SK-MEL-5 (cell line): ENCODE results near the gene DDX31. TPM values are rescaled to one million over a fixed set of nuclear protein-coding genes. Genes with fewer than 3 reads are reported as not detected.

Experiments
- DNase-seq: peaks from one replicate; pipeline ENCODE4 v3.0.0-alpha.2; 2016; ENCODE audit warnings: low read depth, low spot score
- in situ Hi-C: cut with HindIII; loops from 2 replicates; pipeline ENCODE4 v1.10.0; 2016; ENCODE audit warnings: low sequenced_read_pairs, high pct_unique_total_duplicates, low pct_unique_long_range_greater_than_20kb
- total RNA-seq: library from RNA; depleted of rRNA; stranded (reverse); fragments of >200 nt; shearing (Covaris generic); gene quantifications from 2 replicates; pipeline ENCODE4 v1.2.3, GENCODE V29; 2014

DDX31 gene
- total RNA-seq, 1 experiment from 2014 or later: 31.6 TPM

GRCh38 chr9:132646726-132647125 is 23.1 kb downstream of the DDX31 start:
- no peak for DNase-seq
- in situ Hi-C loops: no loop called here

DNA sequence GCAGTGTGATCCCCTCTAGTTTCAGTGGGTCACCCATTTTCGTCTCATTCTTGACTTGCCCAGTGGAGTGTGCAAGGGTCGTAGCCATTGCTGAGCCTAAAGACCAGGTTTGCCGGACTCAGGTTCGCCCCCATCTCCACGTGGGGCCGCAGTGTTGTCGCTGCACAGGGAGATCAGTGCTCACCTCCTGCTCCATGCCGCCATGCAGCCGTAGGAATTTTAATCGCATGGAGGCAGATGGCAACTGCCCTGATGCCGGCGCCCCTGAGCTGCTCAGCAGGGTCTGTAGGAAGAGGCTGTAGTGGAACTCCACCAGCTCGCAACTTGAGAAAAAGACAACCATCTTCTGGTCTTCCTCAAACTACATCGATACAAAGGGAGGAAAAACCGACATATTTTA is 24.1 kb downstream of the DDX31 start:
- DNase-seq: no peak
- in situ Hi-C loops: no loop called here

- no peak for DNase-seq
Measured at GRCh38 chr9:132645306-132645705, 24.5 kb downstream of the DDX31 start.

DNA sequence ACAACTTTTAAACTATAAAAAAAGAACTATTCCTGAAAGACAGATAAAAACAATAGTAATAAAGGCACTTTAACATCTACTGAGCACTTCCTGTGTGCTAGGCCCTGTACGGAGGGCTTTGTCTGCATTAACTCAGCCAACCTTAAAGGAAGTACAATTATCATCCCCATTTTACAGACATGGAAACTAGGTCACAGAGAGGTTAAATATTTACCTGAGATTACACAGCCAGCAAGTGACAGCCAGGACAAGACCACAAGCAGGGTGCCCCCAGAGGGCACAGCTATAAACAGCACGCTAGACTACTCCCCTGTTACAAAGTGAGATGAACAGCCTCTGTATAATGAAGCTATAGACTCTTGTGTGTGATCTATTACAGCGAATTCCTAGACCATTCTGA is 25.5 kb downstream of the DDX31 start:
- in situ Hi-C loops: no loop called here
- peak; percentile 51 for DNase-seq

More at GRCh38 chr9:132645306-132645705, 24.5 kb downstream of the DDX31 start:
- in situ Hi-C loops: no loop called here

DNA sequence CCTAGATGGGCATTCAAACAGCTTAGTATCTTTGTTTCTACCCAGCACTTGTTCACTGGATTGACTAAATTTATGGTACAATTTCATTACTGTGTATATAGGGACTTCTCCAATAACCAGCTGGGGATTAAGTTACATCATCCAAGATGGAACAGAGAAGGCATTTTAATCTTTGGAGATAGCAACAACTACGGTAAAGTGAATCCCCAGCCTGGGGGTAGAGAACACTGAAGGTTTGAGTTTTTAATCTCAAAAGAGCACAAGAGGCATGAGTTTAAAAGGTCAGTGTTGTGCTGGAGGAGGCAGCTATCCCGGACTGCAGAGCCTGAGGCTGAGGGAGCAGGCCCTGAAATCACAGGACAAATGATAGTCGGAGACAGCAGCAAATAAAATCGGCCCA is 28.6 kb downstream of the DDX31 start:
- in situ Hi-C loops: no loop called here
- DNase-seq: peak; percentile 95

- peak; percentile 67 for DNase-seq
- in situ Hi-C loops: no loop called here
Measured at GRCh38 chr9:132639322-132639721, 30.5 kb downstream of the DDX31 start.

- DNase-seq: no peak
Measured at GRCh38 chr9:132638240-132638639, 31.5 kb downstream of the DDX31 start.

GRCh38 chr9:132637801-132638200 is 32.0 kb downstream of the DDX31 start:
- DNase-seq: no peak

More at GRCh38 chr9:132638240-132638639, 31.5 kb downstream of the DDX31 start:
- in situ Hi-C loops: no loop called here

GRCh38 chr9:132637351-132637750 is 32.4 kb downstream of the DDX31 start:
- no peak for DNase-seq
- in situ Hi-C loops: no loop called here

More at GRCh38 chr9:132637801-132638200, 32.0 kb downstream of the DDX31 start:
- in situ Hi-C loops: no loop called here

DNA sequence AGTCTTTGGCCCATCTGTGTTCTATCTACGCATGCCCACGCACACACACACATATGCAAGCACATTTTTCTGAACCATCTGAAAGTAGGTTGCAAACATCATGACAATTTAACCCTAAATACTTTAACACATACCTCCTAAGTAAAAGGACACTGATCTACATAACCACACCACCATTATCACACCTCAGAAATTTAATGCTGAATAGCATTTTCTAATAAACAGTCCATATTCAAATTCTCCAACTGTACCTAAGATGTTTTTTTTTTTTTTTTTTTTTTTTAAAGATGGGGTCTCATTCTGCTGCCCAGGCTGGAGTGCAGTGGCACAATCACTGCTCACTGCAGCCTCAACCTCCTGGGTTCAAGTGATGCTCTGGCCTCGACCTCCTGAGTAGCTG is 35.5 kb downstream of the DDX31 start:
- in situ Hi-C loops: no loop called here
- no peak for DNase-seq

DNA sequence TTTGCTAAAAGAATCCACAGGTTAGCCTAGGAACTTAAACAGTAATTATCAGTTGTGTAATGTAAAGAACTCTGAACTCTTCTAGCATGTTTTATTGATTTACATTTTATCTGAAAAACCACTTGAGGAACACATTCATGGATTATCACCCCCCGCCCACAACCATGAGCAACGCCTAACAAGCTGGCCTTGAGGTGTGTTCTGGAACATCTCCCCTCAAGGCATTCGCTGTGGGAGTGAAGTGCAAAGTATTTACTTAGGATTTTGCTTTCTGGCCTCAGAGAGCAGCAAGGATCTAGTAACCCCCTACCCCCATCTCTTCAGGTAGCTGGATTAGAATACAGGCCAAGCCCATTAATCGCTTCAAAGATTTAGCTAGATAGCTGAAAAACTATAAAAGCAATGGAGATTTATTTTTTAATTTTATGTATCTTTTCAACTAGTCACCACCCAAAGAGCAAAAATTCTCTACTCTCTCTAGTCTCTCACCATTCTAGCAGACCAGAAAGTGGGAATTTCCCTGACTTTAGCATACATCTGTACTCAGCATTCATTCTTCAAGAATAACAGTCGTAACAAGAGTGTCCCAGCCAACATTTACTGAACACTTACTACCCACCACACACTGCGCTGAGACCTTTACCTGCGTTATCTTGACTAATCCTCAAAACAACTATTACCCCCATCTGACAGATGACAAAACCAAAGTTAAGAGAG is 37.2 kb downstream of the DDX31 start:
- in situ Hi-C loops: no loop called here
- DNase-seq: no peak

- in situ Hi-C loops: no loop called here
- no peak for DNase-seq
Measured at GRCh38 chr9:132631685-132632084, 38.1 kb downstream of the DDX31 start.

DNA sequence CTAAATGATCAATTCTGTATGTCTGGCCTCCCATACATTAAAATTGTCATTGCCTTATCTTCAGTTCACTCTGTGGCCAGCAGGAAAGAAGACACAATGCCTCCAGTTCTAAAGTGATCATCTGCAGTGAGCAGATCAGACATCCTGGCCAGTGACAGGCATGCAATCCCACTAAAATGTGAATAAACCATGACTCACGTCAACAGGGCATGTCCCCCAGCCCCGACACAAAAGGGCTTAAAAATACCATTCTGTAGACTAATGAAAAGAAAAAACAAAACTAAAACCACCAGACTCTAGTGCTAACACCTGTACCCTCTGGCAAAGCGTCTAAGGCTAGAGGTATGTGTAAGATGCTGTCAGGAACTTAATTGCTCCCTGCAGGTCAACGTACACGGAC is 38.5 kb downstream of the DDX31 start:
- no peak for DNase-seq

GRCh38 chr9:132630811-132631210 is 39.0 kb downstream of the DDX31 start:
- DNase-seq: no peak
- in situ Hi-C loops: no loop called here

More for the DNA sequence above, 38.5 kb downstream of the DDX31 start:
- in situ Hi-C loops: no loop called here

GRCh38 chr9:132630116-132630515 is 39.7 kb downstream of the DDX31 start:
- in situ Hi-C loops: no loop called here
- DNase-seq: no peak

GRCh38 chr9:132628746-132629145 is 41.0 kb downstream of the DDX31 start:
- DNase-seq: no peak
- in situ Hi-C loops: no loop called here

DNA sequence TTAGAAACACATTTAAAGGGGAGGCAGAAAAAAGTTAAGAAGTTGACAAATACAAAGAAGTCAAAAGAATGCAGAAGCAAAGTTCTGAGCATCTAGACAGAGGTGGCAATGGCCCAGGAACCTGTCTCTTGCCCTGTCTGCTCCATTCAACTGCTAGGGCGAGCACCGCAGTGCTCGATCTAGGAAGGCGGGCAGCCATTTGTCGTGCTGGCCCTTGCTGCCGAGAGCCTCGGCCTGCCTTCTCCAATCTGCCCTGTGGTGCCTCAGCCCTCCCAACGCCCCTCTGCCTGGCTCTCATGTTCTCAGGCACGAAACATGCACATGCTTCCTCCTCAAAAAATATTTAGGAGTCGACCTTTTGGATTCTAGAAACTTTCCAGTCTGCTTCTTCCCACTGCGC is 42.2 kb downstream of the DDX31 start:
- no peak for DNase-seq
- in situ Hi-C loops: no loop called here

DNA sequence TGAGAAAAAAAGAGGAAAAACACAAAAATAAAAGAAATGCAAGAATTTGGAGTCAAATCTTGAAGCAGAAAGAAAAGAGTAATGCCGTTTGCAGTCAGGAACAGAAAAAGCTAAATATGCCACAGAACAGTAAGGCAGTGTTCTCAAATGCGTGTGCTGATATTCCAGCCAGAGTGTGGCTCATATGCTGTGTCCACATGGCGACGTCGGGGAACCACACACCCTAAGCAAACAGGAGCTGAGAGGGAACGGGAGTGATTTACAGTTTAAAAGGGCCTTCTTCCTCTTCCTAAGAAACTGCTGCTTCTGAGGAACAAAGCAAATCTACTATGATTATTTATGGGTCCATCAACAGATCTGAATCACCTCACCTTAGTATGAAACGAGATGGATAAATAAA is 42.7 kb downstream of the DDX31 start:
- no peak for DNase-seq
- in situ Hi-C loops: no loop called here

GRCh38 chr9:132626285-132626684 is 43.5 kb downstream of the DDX31 start:
- in situ Hi-C loops: no loop called here

DNA sequence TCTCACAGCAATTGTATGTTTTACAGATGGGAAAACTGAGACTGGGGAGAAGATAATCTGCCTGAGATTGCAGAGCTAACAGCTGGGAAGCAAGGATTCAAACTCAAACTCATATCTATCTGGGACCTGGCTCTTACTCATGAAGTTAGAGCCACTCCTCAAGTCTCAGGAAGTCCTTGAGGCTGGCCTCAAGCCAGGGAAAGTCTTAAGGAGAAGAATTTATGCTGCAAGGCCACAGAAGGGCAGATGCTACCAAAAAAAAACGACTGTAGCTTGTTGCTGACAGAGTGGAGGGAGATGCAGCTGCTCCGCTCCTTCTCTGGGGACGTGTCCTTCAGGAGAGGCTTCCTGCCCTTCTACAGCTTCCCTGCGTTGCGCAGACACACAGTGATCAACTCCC is 47.6 kb downstream of the DDX31 start:
- no peak for DNase-seq
- in situ Hi-C loops: no loop called here

More at GRCh38 chr9:132626285-132626684, 43.5 kb downstream of the DDX31 start:
- no peak for DNase-seq
